GM13977 (cell line): ENCODE measurements around the gene GRIP1.

ENCODE experiments used
- DNase-seq: peaks from one replicate; pipeline ENCODE4 v3.0.0; 2012; ENCODE audit warnings: low spot score
- CTCF ChIP-seq: IDR thresholded peaks from 2 replicates; pipeline ENCODE4 v1.5.1; 2012; ENCODE audit warnings: mild to moderate bottlenecking, control low read depth; ENCODE audit not compliant: insufficient read depth; ENCODE audit errors: extremely low read depth, missing control alignments
- in situ Hi-C: fragments of 300-500 bp; cut with MboI; formaldehyde crosslinking; loops from one replicate; pipeline ENCODE4 v1.12.0; 2022; ENCODE audit warnings: low sequenced_read_pairs, low pct_unique_long_range_greater_than_20kb, mixed read lengths, inconsistent platforms; ENCODE audit not compliant: unreplicated experiment

Gene GRIP1

GRCh38 chr12:66398931-66399910 is 279.7 kb downstream of the GRIP1 start:
- no peak for DNase-seq
- TF ChIP-seq CTCF: no peak
- in situ Hi-C loops: no loop called here

DNA sequence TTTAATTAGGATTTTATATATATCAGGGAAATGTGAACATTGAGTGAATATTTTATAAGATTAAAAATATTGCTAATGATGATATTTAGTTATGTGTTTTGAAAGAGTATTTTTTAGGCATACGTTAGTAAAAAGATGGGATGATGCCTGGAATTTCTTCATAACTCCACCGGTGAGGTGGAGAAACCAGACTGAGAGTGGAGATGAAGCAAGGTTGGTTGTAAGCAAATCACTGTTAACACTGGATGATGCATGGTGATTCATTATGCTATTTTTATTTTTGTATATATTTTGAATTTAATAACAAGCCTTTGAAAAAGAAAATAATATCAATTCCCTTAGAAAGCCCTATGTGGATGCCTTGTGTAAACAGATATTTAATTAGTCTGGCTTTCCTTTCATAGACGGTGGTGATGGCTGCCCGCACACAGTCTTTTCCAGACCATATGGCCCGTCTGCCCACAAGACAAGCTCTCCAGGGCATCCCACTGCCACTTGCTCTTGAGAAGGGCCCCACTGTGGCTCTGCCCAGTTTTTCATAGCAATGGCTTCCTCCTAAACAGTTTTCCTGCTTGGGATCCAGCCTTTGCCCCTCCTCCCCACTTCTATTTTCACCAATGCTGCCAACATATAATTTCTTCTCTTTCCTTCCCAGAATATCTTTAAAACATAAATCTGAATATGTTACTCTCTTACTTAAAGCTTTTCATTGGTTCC is 281.1 kb downstream of the GRIP1 start:
- no peak for DNase-seq
- in situ Hi-C loops: no loop called here
- TF ChIP-seq CTCF: no peak

- in situ Hi-C loops: no loop called here
- TF ChIP-seq CTCF: no peak
- DNase-seq: no peak
These were observed 285.0 kb downstream of the GRIP1 start for GRCh38 chr12:66393890-66394289.

DNA sequence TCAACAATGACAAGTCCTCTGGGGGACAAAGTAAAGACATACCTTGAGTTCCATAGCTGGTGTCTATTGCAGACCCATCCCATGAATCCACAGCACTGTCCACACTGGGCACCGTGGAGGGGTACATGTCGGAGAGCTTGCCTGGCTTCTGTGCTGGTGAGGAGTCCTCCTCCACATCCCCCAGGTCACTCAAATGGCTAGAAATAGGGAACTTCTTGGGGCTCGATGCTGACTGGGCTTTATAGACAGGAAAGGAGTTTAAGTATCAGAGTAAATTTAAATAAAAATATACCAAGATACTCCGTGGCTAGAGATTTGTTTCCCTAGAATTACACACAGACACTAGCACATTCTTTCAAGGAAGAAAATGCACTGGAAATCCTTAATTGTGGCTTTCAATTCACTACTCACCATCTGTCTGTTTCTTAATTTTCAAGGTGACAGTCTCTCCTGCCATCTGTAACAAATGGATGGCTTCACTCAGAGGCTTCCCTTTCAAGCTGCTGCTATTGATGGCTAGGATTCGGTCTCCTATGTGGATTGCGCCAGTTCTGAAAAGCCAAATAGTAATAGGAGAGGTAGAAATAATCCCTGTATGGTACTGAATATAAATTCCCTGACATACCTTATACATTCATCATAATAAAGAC is 286.5 kb downstream of the GRIP1 start:
- TF ChIP-seq CTCF: no peak
- in situ Hi-C loops: no loop called here
- no peak for DNase-seq

GRCh38 chr12:66388517-66388916 is 290.4 kb downstream of the GRIP1 start:
- DNase-seq: no peak
- TF ChIP-seq CTCF: no peak
- in situ Hi-C loops: no loop called here

DNA sequence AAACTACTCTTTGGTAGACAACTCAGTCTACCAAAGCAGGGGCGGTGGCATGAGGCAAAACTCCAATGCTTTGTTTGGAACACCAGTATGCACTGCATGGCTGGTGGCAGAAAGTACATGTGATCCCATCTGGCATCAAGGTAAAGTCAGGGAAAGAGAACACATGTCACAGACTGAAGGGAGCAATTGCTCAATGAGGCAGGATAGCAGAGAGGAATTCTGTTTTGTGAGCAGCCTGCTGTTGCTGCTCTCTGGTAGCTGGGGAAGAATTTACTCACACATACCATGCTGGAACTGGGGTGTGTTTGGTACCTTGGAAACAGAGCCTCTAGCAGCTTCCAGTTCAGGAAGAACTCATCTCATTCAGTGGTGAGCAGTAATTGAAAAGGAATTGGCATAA is 291.8 kb downstream of the GRIP1 start:
- DNase-seq: no peak
- TF ChIP-seq CTCF: no peak
- in situ Hi-C loops: no loop called here
